ENCODE results near the gene FAM20B. TPM values are rescaled to one million over a fixed set of nuclear protein-coding genes. Genes with fewer than 3 reads are reported as not detected.

FAM20B gene
- total RNA-seq, 8 experiments from 2014 or later: 28.0 to 40.5 (median 33.2) TPM

GRCh38 chr1:179003512-179004066 is 22.1 kb upstream of the FAM20B start:
- 59 to 100% (median 81%) methylated on average over 1 to 7 of the region's 7 CpGs; no CpG with 5 or more reads in 1 of the 10 experiments for WGBS, 10 experiments
- Histone ChIP-seq H3K4me1 (replicated peaks in 1 of 2) (no peaks in the 10 kb centered on the region), H3K4me3 (no peak overlapping the region), H3K27ac (no peak overlapping the region)
- ATAC-seq (replicated peaks in 6 of 8): no peak
- in situ Hi-C loops (cut with MboI; ENCODE audit: low pct_unique_long_range_greater_than_20kb in 2 of 9, low sequenced_read_pairs in 9 of 9, unreplicated experiment in 9 of 9): loop anchor here in 8 of 9 experiments (10.0 to 25.0 kb wide), 5 partner anchors 229 to 691 kb away; no protein-coding TSS in a partner anchor

GRCh38 chr1:179007233-179007632 is 18.5 kb upstream of the FAM20B start:
- ATAC-seq (replicated peaks in 6 of 8): peak in 1 of 8 experiments; percentile 31
- Histone ChIP-seq H3K27ac (no peak overlapping the region), H3K4me1 (replicated peaks in 1 of 2) (no peaks in the 10 kb centered on the region), H3K4me3 (no peak overlapping the region)
- in situ Hi-C loops (cut with MboI; ENCODE audit: low pct_unique_long_range_greater_than_20kb in 2 of 9, low sequenced_read_pairs in 9 of 9, unreplicated experiment in 9 of 9): loop anchor here in 8 of 9 experiments (10.0 to 25.0 kb wide), 5 partner anchors 232 to 695 kb away; no protein-coding TSS in a partner anchor
- WGBS, 10 experiments: 58 to 94% (median 85%) methylated on average over 4 to 7 of the region's 7 CpGs

GRCh38 chr1:179010671-179011070 is 15.0 kb upstream of the FAM20B start:
- no peaks in the 10 kb centered on the region for H3K4me1 ChIP-seq (replicated peaks in 1 of 2)
- ATAC-seq (replicated peaks in 6 of 8): no peak
- H3K4me3 ChIP-seq: no peak overlapping the region
- 33 to 100% (median 89%) methylated on average over 1 to 2 of the region's 2 CpGs for WGBS, 10 experiments
- in situ Hi-C loops (cut with MboI; ENCODE audit: low pct_unique_long_range_greater_than_20kb in 2 of 9, low sequenced_read_pairs in 9 of 9, unreplicated experiment in 9 of 9): loop anchor here in 7 of 9 experiments (25.0 kb wide), 2 partner anchors 473 to 698 kb away; no protein-coding TSS in a partner anchor
- H3K27ac ChIP-seq: no peak overlapping the region

DNA sequence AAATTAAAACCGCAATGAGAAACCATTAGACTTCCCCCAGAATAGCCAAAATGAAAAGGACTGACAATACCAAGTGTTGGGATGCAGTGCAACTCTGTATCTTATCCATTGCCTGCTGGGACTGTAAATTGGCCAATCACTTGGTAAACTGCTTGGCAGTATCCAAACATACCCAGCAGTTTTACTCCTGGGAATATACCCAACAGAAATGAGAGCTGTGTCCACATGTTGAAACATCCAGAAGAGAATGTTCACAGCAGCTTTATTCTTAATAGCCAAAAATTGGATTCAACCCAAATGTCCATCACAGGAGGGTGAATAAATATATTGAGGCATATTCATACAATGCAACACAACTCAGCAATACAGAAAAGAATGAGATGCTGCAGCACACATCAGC is 13.7 kb upstream of the FAM20B start:
- in situ Hi-C loops (cut with MboI; ENCODE audit: low pct_unique_long_range_greater_than_20kb in 2 of 9, low sequenced_read_pairs in 9 of 9, unreplicated experiment in 9 of 9): loop anchor here in 7 of 9 experiments (25.0 kb wide), 2 partner anchors 475 to 700 kb away; no protein-coding TSS in a partner anchor
- ATAC-seq (replicated peaks in 6 of 8): peak in 1 of 8 experiments; percentile 38
- 57 to 100% (median 100%) methylated on average over 1 of the region's 1 CpG; no CpG with 5 or more reads in 3 of the 10 experiments for WGBS, 10 experiments

DNA sequence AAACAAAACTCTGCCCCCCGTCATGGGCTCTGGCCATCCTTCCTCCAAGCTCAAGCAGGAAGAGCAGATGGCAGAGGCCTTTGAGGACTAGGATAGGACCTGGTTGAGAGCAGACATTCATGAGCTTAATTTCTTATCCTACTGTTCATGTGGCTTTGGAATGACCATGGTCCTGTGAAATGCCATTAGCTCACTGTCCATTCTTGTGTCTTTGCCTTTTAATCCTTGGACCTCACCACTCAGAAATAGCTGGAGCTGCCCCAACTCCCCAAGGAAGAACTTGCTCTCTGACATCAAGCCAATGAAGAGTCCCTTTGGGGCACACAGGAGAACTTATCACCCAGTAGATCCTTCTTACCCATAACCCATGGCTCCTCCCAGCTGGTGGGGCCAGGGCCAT is 11.6 kb upstream of the FAM20B start:
- Histone ChIP-seq H3K4me1 (replicated peaks in 1 of 2) (peaks cover 0 to 5% of the 10 kb centered on the region in 2 donors), H3K4me3 (no peak overlapping the region), H3K27ac (no peak overlapping the region)
- ATAC-seq (replicated peaks in 6 of 8): no peak
- 80 to 100% (median 83%) methylated on average over 1 of the region's 1 CpG; no CpG with 5 or more reads in 7 of the 10 experiments for WGBS, 10 experiments
- in situ Hi-C loops (cut with MboI; ENCODE audit: low pct_unique_long_range_greater_than_20kb in 2 of 9, low sequenced_read_pairs in 9 of 9, unreplicated experiment in 9 of 9): loop anchor here in 7 of 9 experiments (25.0 kb wide), 2 partner anchors 477 to 702 kb away; no protein-coding TSS in a partner anchor

More for the DNA sequence above, 13.7 kb upstream of the FAM20B start:
- no peaks in the 10 kb centered on the region for H3K4me1 ChIP-seq (replicated peaks in 1 of 2)
- no peak overlapping the region for H3K4me3 ChIP-seq
- H3K27ac ChIP-seq: no peak overlapping the region

GRCh38 chr1:179015396-179015795 is 10.3 kb upstream of the FAM20B start:
- in situ Hi-C loops (cut with MboI; ENCODE audit: low pct_unique_long_range_greater_than_20kb in 2 of 9, low sequenced_read_pairs in 9 of 9, unreplicated experiment in 9 of 9): loop anchor here in 7 of 9 experiments (25.0 kb wide), 2 partner anchors 478 to 703 kb away; no protein-coding TSS in a partner anchor
- 72 to 92% (median 80%) methylated on average over 1 to 2 of the region's 2 CpGs; no CpG with 5 or more reads in 6 of the 10 experiments for WGBS, 10 experiments

DNA sequence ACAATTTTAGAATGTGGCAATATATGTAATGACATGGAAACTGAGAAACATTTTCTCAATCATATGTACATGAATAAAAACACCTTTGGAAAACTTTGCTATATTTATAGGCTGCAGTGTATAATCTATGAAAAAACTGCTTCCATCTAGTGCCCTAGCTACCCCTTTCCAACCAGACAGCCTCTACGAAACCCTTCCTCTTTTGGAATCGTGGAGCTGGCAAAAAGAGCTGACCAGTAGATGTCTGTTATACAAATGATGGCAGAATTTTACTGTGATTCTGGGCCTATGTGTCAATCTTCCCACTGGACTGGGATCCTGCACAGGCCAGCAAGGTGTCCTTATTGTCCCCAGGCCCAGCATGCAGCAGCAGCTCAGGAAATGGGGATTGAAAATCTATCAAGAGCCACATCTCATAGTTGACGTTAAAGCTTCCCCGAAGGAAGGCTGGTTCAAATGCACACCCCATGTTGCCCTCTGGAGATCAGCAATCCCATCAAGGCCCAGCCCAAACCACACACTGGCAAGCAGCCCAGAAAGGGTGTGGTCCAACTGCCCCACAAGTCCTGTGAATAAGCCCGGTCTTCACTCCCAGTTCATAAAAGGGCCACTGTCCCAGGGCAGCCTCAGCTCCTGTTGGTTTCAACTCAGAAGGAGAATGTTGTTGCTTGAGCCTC is 8.8 kb upstream of the FAM20B start:
- peaks cover 0 to 6% of the 10 kb centered on the region in 2 donors for H3K4me1 ChIP-seq (replicated peaks in 1 of 2)
- no peak overlapping the region for H3K4me3 ChIP-seq
- in situ Hi-C loops (cut with MboI; ENCODE audit: low pct_unique_long_range_greater_than_20kb in 2 of 9, low sequenced_read_pairs in 9 of 9, unreplicated experiment in 9 of 9): loop anchor here in 7 of 9 experiments (25.0 kb wide), 2 partner anchors 480 to 705 kb away; no protein-coding TSS in a partner anchor
- 14 to 100% (median 57%) methylated on average over 1 to 5 of the region's 5 CpGs; no CpG with 5 or more reads in 3 of the 10 experiments for WGBS, 10 experiments
- peak; percentile 63 to 85 (median 78) for ATAC-seq (replicated peaks in 6 of 8)
- no peak overlapping the region for H3K27ac ChIP-seq

More at GRCh38 chr1:179015396-179015795, 10.3 kb upstream of the FAM20B start:
- H3K27ac ChIP-seq: no peak overlapping the region
- H3K4me3 ChIP-seq: no peak overlapping the region
- no peak for ATAC-seq (replicated peaks in 6 of 8)
- peaks cover 0 to 5% of the 10 kb centered on the region in 2 donors for H3K4me1 ChIP-seq (replicated peaks in 1 of 2)

DNA sequence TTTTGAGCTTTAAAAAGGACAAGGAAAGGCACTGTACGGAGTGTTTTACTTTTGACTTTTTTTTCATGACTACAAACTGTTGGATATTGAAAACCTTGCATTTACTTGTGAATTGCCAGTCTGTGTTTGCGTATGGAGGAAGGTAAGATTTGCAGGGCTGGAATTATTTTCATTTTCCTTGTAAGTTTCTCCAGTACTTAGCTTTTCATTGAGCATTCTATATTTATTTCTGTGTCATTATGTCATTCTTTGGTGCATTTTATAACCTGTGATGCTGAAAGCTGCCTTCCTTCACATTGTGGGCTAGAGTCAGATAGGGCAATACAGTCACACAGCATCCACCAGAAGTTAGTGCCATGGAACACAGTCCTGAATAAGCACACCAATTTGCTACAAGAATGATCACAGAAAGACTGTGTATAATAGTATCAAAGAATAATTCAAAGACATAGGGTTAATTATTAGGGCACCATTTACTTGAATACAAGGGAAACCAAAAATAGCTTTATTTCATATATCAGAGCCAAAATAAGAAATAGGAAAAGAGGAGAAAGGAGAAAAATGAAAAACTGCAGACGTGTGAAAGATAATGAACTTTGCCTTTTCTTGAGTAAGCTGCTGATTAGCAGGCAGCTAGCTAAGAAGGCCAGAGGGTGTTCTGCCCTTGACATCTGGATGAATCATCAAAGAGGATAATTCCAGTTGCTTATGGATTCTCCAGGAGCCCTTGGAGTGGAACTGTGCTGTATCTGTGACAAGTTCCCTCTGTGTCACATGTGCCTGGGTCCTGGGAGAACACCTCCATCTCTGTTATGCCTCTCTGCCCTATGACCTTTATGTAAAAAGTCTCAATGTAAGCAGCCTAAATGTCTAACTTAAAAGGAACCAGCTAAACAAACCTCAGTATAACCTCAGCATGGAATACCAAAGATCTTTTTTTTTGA is 8.0 kb upstream of the FAM20B start:
- in situ Hi-C loops (cut with MboI; ENCODE audit: low pct_unique_long_range_greater_than_20kb in 2 of 9, low sequenced_read_pairs in 9 of 9, unreplicated experiment in 9 of 9): loop anchor here in 7 of 9 experiments (25.0 kb wide), 2 partner anchors 480 to 705 kb away; no protein-coding TSS in a partner anchor
- WGBS, 10 experiments: 0 to 82% (median 27%) methylated on average over 1 to 3 of the region's 3 CpGs; no CpG with 5 or more reads in 1 of the 10 experiments
- Histone ChIP-seq H3K27ac (no peak overlapping the region), H3K4me1 (replicated peaks in 1 of 2) (peaks cover 0 to 8% of the 10 kb centered on the region in 2 donors), H3K4me3 (no peak overlapping the region)
- peak; percentile 1 to 91 (median 69) for ATAC-seq (replicated peaks in 6 of 8)

GRCh38 chr1:179021873-179022272 is 3.8 kb upstream of the FAM20B start:
- Histone ChIP-seq H3K27ac (no peak overlapping the region), H3K4me3 (no peak overlapping the region), H3K4me1 (replicated peaks in 1 of 2) (peaks cover under 1 to 8% of the 10 kb centered on the region in 2 donors)
- ATAC-seq (replicated peaks in 6 of 8): peak in 2 of 8 experiments; percentile 2 to 35
- WGBS, 10 experiments: 28 to 75% (median 51%) methylated on average over 1 to 6 of the region's 6 CpGs; no CpG with 5 or more reads in 1 of the 10 experiments
- in situ Hi-C loops (cut with MboI; ENCODE audit: low pct_unique_long_range_greater_than_20kb in 2 of 9, low sequenced_read_pairs in 9 of 9, unreplicated experiment in 9 of 9): loop anchor here in 7 of 9 experiments (25.0 kb wide), 2 partner anchors 485 to 710 kb away; no protein-coding TSS in a partner anchor

DNA sequence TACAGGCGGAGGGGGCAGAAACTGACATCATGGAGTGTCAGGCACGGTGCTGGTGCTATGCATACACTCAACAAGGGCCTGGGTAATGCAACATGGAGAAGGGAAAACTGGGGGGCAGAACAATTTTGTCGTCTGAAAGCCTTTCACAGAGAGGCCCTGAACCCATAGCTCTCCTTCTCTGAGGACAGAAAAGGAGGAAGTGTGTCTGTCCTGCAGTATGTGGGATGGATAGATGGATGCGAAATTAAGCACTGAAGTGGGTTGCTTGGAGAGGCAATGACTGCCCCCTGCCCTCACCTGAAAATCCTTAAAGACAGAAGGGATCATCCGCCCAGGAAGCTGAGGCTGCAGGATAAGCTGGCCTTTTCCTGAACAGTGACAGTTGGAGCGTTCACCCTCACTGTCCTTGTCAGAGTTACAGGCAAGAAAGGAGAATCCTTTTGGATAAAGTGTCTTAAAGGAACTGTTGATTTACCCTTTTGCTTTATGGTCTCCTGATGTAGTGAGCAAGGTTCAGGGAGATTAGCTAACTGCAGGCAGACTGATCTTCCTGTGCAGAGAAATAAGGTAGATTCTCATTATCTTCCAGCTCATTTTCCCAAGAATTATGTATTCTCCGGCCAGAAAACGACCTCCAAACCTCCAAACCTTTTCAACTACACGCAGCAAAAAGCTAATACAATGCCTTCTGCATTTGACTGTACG is 1.6 kb upstream of the FAM20B start:
- no peak for ATAC-seq (replicated peaks in 6 of 8)
- in situ Hi-C loops (cut with MboI; ENCODE audit: low pct_unique_long_range_greater_than_20kb in 2 of 9, low sequenced_read_pairs in 9 of 9, unreplicated experiment in 9 of 9): loop anchor here in 7 of 9 experiments (25.0 kb wide), 2 partner anchors 487 to 712 kb away; no protein-coding TSS in a partner anchor
- no peak overlapping the region for H3K4me3 ChIP-seq
- H3K27ac ChIP-seq: no peak overlapping the region
- peaks cover 8 to 12% of the 10 kb centered on the region in 2 donors for H3K4me1 ChIP-seq (replicated peaks in 1 of 2)
- WGBS, 10 experiments: 10 to 77% (median 65%) methylated on average over 2 to 10 of the region's 10 CpGs

GRCh38 chr1:179025975-179026812 is 500 bp downstream of the FAM20B start:
- Histone ChIP-seq H3K4me3 (peak overlapping the region; percentile 72 to 98 (median 82)), H3K4me1 (replicated peaks in 1 of 2) (peaks cover 14 to 15% of the 10 kb centered on the region in 2 donors), H3K27ac (peak overlapping the region; percentile 93 to 95)
- peak; percentile 68 to 92 (median 90) for ATAC-seq (replicated peaks in 6 of 8)
- WGBS, 10 experiments: 0 to 1% (median 0%) methylated on average over 1 to 13 of the region's 110 CpGs; no CpG with 5 or more reads in 2 of the 10 experiments
- in situ Hi-C loops (cut with MboI; ENCODE audit: low pct_unique_long_range_greater_than_20kb in 2 of 9, low sequenced_read_pairs in 9 of 9, unreplicated experiment in 9 of 9): no loop called here

Data from motor neuron (in vitro differentiated cells).